ENCODE data around the gene S100PBP. TPM values are rescaled to one million over a fixed set of nuclear protein-coding genes. Genes with fewer than 3 reads are reported as not detected.

S100PBP gene
- total and polyA plus RNA-seq, 9 of the 15 experiments (the other 6 are each of a cell fraction or from before 2014, with no cell fraction given) = 22.9 to 60.2 (median 32.9) TPM

- Histone ChIP-seq H3K9me1 (ENCODE audit: control insufficient read depth, insufficient read depth, low read length) (no peaks in the 10 kb centered on the region), H3K36me3 (ENCODE audit: control insufficient read depth, insufficient read depth, low read length) (peaks cover 36% of the 10 kb centered on the region; the same call in 2 of the 3 replicates), H3K27ac (ENCODE audit: extremely low read depth, low read depth, low read length) (peak overlapping the region; percentile 97), H3K4me1 (replicated peaks in 1 of 2; ENCODE audit: control insufficient read depth in 2 of 2, insufficient read depth in 2 of 2, low read length in 2 of 2) (peaks cover 34 to 38% of the 10 kb centered on the region in 2 experiments), H3K9me3 (replicated peaks; ENCODE audit: control insufficient read depth, insufficient read depth, low read depth, low read length) (no peaks in the 10 kb centered on the region), H3K79me2 (ENCODE audit: control insufficient read depth, insufficient read depth, low read length) (peaks cover 93% of the 10 kb centered on the region), H2AFZ (ENCODE audit: low read depth, low read length) (peak overlapping the region; percentile 94), H3K4me2 (ENCODE audit: insufficient read depth, low read length) (peak overlapping the region; percentile 95), H3K4me3 (peak overlapping the region; percentile 74), H3K27me3 (ENCODE audit: control insufficient read depth in 2 of 2, insufficient read depth in 2 of 2, low read length in 2 of 2) (no peaks in the 10 kb centered on the region), H4K20me1 (replicated peaks; ENCODE audit: control insufficient read depth, insufficient read depth, low read length) (peaks cover 18% of the 10 kb centered on the region; the same call in 1 of the 2 replicates), H3K9ac (ENCODE audit: insufficient read depth in 1 of 2, low read depth in 2 of 2, low read length in 2 of 2) (peak overlapping the region; percentile 98 to 99)
- FAIRE-seq (no peak), DNase-seq (ENCODE audit: extremely low read depth in 1 of 4, low spot score in 3 of 4) (peak; percentile 83 to 87 (median 86)), ATAC-seq (peak; percentile 36)
- intact Hi-C loops (cut with micrococcal nuclease) (loop anchor here (5.0 kb wide), 1 partner anchor 426 kb away; the partner anchor contains the start of gene BSDC1), in situ Hi-C loops (cut with MboI) (no loop called here)
- ChIA-PET CTCF (ENCODE audit: low intra/inter-chr PET ratio) (interaction anchor here (0.7 kb wide), 1 partner anchor 363 kb away, joined by 6 read pairs; no protein-coding TSS in a partner anchor), POLR2A (interaction anchor here (0.6 to 2.7 kb wide), 16 partner anchors 9 to 1933 kb away, joined by 3 to 7 read pairs (median 3); no protein-coding TSS in a partner anchor)
- under 1% methylated on average over 42 of the region's 51 CpGs for WGBS (ENCODE audit: insufficient coverage, low coverage, missing lambda C conversion rate)
- TSS peak; percentile 76 for BruUV-seq (replicated peaks)
- TF ChIP-seq NCOR1 (IDR thresholded peaks at IDR 0.05) = peak; percentile 54
- 0 out of 2 replicates have a peak, but pooled peaks have one; percentile 25 for TF ChIP-seq ZNF133 (CRISPR knock-in tag; IDR thresholded peaks at IDR 0.05)
- no peak for TF ChIP-seq ZFP36 (IDR thresholded peaks at IDR 0.05; ENCODE audit: low read depth, low read length, partially characterized antibody)
- no peak for TF ChIP-seq NCOA4 (IDR thresholded peaks at IDR 0.05; ENCODE audit: partially characterized antibody)
- TF ChIP-seq RB1 (IDR thresholded peaks at IDR 0.05; ENCODE audit: low read depth) = peak; percentile 94
- TF ChIP-seq, protein P1, sequence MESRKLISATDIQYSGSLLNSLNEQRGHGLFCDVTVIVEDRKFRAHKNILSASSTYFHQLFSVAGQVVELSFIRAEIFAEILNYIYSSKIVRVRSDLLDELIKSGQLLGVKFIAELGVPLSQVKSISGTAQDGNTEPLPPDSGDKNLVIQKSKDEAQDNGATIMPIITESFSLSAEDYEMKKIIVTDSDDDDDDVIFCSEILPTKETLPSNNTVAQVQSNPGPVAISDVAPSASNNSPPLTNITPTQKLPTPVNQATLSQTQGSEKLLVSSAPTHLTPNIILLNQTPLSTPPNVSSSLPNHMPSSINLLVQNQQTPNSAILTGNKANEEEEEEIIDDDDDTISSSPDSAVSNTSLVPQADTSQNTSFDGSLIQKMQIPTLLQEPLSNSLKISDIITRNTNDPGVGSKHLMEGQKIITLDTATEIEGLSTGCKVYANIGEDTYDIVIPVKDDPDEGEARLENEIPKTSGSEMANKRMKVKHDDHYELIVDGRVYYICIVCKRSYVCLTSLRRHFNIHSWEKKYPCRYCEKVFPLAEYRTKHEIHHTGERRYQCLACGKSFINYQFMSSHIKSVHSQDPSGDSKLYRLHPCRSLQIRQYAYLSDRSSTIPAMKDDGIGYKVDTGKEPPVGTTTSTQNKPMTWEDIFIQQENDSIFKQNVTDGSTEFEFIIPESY (CRISPR knock-in tag; IDR thresholded peaks at IDR 0.05) = peak; percentile 28; the same call in 1 of the 2 replicates
- peak; percentile 68 for TF ChIP-seq POLR2G (IDR thresholded peaks at IDR 0.05; ENCODE audit: low read depth, low read length)
- TF ChIP-seq FOXK1 (CRISPR knock-in tag; IDR thresholded peaks at IDR 0.05; ENCODE audit: borderline replicate concordance) = peak; percentile 97
- no peak for TF ChIP-seq NFXL1 (CRISPR knock-in tag; IDR thresholded peaks at IDR 0.05)
- TF ChIP-seq BACH1 (tag; IDR thresholded peaks at IDR 0.05) = no peak
- TF ChIP-seq SRSF1 (IDR thresholded peaks at IDR 0.05; ENCODE audit: low read depth, low read length) = 0 out of 2 replicates have a peak, but pooled peaks have one; percentile 80
- peak; percentile 73 for TF ChIP-seq VEZF1 (CRISPR knock-in tag; IDR thresholded peaks at IDR 0.05)
- no peak for TF ChIP-seq ZNF766 (CRISPR knock-in tag; conservative IDR thresholded peaks at IDR 0.05)
- TF ChIP-seq, protein P2, sequence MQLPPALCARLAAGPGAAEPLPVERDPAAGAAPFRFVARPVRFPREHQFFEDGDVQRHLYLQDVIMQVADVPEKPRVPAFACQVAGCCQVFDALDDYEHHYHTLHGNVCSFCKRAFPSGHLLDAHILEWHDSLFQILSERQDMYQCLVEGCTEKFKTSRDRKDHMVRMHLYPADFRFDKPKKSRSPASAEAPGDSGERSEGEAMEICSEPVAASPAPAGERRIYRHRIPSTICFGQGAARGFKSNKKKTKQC (CRISPR knock-in tag; IDR thresholded peaks at IDR 0.05) = peak; percentile 85; the same call in 1 of the 2 replicates
- peak; percentile 79 for TF ChIP-seq RBFOX2 (IDR thresholded peaks at IDR 0.05; ENCODE audit: low read depth, low read length)
- TF ChIP-seq KDM5B (IDR thresholded peaks at IDR 0.05; ENCODE audit: insufficient replicate concordance, low read depth, low read length) = peak; percentile 63
- TF ChIP-seq NR1H2 (CRISPR knock-in tag; IDR thresholded peaks at IDR 0.05) = peak; percentile 96; the same call in 1 of the 2 replicates
Observed at GRCh38 chr1:32817815-32818786, 648 bp downstream of the S100PBP start.

Measured in K562 (cell line).